IMR-90 (cell line): ENCODE data around the gene SIDT1. TPM values are rescaled to one million over a fixed set of nuclear protein-coding genes. Genes with fewer than 3 reads are reported as not detected.

Experiments
- ATAC-seq: fragments of 200-7000 bp; cut with Tn5 transposase; 2 replicates; pipeline ENCODE4 v1.9.1; 2020; ENCODE audit warnings: low read depth, mild to moderate bottlenecking, moderate library complexity
- BruUV-seq: library from RNA; stranded (reverse); fragments of 400-500 nt; replicated peaks from 2 replicates; lab custom pipeline; 2021; lab: Mats Ljungman, UMichigan
- CTCF ChIA-PET: fragments of 300-600 bp; formaldehyde crosslinking; extraction: SDS; loops from one replicate; lab custom pipeline; 2021; ENCODE audit warnings: antibody characterized with exemption; lab: Yijun Ruan, JAX
- POLR2A ChIA-PET: fragments of 300-600 bp; sonication (Branson Sonifier 250); formaldehyde crosslinking; loops from one replicate; lab custom pipeline; 2022; ENCODE audit warnings: antibody characterized with exemption; ENCODE audit not compliant: unreplicated experiment; lab: Charles Lee
- DNase-seq: peaks from one replicate; pipeline ENCODE4 v3.0.0; 2013
- H2AFZ ChIP-seq: replicated peaks from 2 replicates; pipeline ENCODE3; 2013; ENCODE audit warnings: low read length, mild to moderate bottlenecking; ENCODE audit not compliant: poor library complexity
- H2AK5ac ChIP-seq: 2 replicates; pipeline ENCODE4 v1.6.1; 2013; ENCODE audit warnings: low read depth, low read length, inconsistent platforms
- H2AK9ac ChIP-seq: replicated peaks from 2 replicates; pipeline ENCODE3; 2013; ENCODE audit warnings: mild to moderate bottlenecking, low read depth, low read length, moderate library complexity; ENCODE audit not compliant: poor library complexity
- H2BK120ac ChIP-seq: 2 replicates; pipeline ENCODE4 v1.6.1; 2013; ENCODE audit warnings: low read depth, low read length, inconsistent platforms
- H2BK15ac ChIP-seq: 3 replicates; pipeline ENCODE4 v1.6.1; 2013; ENCODE audit warnings: low read depth, low read length, inconsistent platforms
- H2BK20ac ChIP-seq: 2 replicates; pipeline ENCODE4 v1.6.1; 2013; ENCODE audit warnings: low read depth, mild to moderate bottlenecking, inconsistent platforms, low read length, moderate library complexity
- H2BK5ac ChIP-seq: 2 replicates; pipeline ENCODE4 v1.6.1; 2013; ENCODE audit warnings: mild to moderate bottlenecking, low read depth, low read length, inconsistent platforms; ENCODE audit not compliant: poor library complexity, severe bottlenecking
- H3K14ac ChIP-seq: replicated peaks from 2 replicates; pipeline ENCODE4 v1.6.1; 2013; ENCODE audit warnings: low read depth, low read length, inconsistent platforms
- H3K18ac ChIP-seq: 2 replicates; pipeline ENCODE4 v1.6.1; 2013; ENCODE audit warnings: low read depth, low read length, control low read depth
- H3K23ac ChIP-seq: 2 replicates; pipeline ENCODE4 v1.6.1; 2013; ENCODE audit warnings: low read depth, low read length, inconsistent platforms
- H3K27ac ChIP-seq: 2 replicates; pipeline ENCODE4 v1.5.1; 2013; ENCODE audit warnings: mild to moderate bottlenecking, control low read depth, low read length; ENCODE audit not compliant: insufficient read depth
- H3K27me3 ChIP-seq: 2 replicates; pipeline ENCODE4 v1.6.1; 2013; ENCODE audit warnings: low read length; ENCODE audit not compliant: control insufficient read depth, insufficient read depth
- H3K36me3 ChIP-seq: 2 replicates; pipeline ENCODE4 v1.6.1; 2013; ENCODE audit warnings: low read length, mixed read lengths; ENCODE audit not compliant: control insufficient read depth, insufficient read depth
- H3K4ac ChIP-seq: 2 replicates; pipeline ENCODE4 v1.6.1; 2013; ENCODE audit warnings: low read depth, low read length, inconsistent platforms
- H3K4me1 ChIP-seq: 2 replicates; pipeline ENCODE4 v1.6.1; 2013; ENCODE audit warnings: low read length, mixed read lengths; ENCODE audit not compliant: control insufficient read depth, insufficient read depth
- H3K4me2 ChIP-seq: 2 replicates; pipeline ENCODE4 v1.6.1; 2013; ENCODE audit warnings: low read depth, mild to moderate bottlenecking, control low read depth, low read length, moderate library complexity
- H3K4me3 ChIP-seq: 2 replicates; pipeline ENCODE4 v1.5.1; 2013; ENCODE audit warnings: low read depth, mild to moderate bottlenecking, control low read depth, low read length, moderate library complexity; ENCODE audit not compliant: insufficient read depth
- H3K56ac ChIP-seq: 2 replicates; pipeline ENCODE4 v1.6.1; 2013; ENCODE audit warnings: low read length, inconsistent platforms; ENCODE audit not compliant: insufficient read depth; ENCODE audit errors: extremely low read depth
- H3K79me1 ChIP-seq, 2 experiments: 2 replicates each; pipeline ENCODE4 v1.6.1; 2013; ENCODE audit warnings: low read length in 2 of 2, inconsistent platforms in 1 of 2, low read depth in 1 of 2
- H3K9ac ChIP-seq: 2 replicates; pipeline ENCODE4 v1.6.1; 2013; ENCODE audit warnings: low read depth, low read length, control low read depth
- H3K9me1 ChIP-seq: 2 replicates; pipeline ENCODE4 v1.6.1; 2013; ENCODE audit warnings: low read length, inconsistent platforms; ENCODE audit not compliant: insufficient read depth
- H3K9me3 ChIP-seq: 2 replicates; pipeline ENCODE4 v1.6.1; 2013; ENCODE audit warnings: low read length; ENCODE audit not compliant: control insufficient read depth, insufficient read depth
- H4K20me1 ChIP-seq: 2 replicates; pipeline ENCODE4 v1.6.1; 2013; ENCODE audit warnings: low read length, inconsistent platforms; ENCODE audit not compliant: insufficient read depth
- H4K5ac ChIP-seq: 2 replicates; pipeline ENCODE4 v1.6.1; 2013; ENCODE audit warnings: mild to moderate bottlenecking, low read depth, low read length, control low read depth
- H4K8ac ChIP-seq, 2 experiments: 2 replicates each; pipeline ENCODE4 v1.6.1; 2013; ENCODE audit warnings: low read depth in 2 of 2, low read length in 2 of 2, control low read depth in 1 of 2, inconsistent platforms in 1 of 2
- H4K91ac ChIP-seq: 2 replicates; pipeline ENCODE4 v1.6.1; 2013; ENCODE audit warnings: low read depth, low read length, inconsistent platforms; ENCODE audit not compliant: insufficient read depth
- BHLHE40 ChIP-seq: fragments of 150-350 bp; IDR thresholded peaks from 2 replicates; pipeline ENCODE4 v1.6.1; 2016; ENCODE audit warnings: mild to moderate bottlenecking, low read depth, low read length
- CEBPB ChIP-seq: IDR thresholded peaks from 2 replicates; pipeline ENCODE4 v1.6.1; 2012; ENCODE audit warnings: low read depth, low read length, improper control_type of control experiment
- CHD1 ChIP-seq: IDR thresholded peaks from 2 replicates; pipeline ENCODE4 v1.6.1; 2012; ENCODE audit warnings: low read depth, low read length, improper control_type of control experiment
- CTCF ChIP-seq: conservative IDR thresholded peaks from 2 replicates; pipeline ENCODE4 v1.5.1; 2012; ENCODE audit warnings: mild to moderate bottlenecking, low read depth, low read length, improper control_type of control experiment
- ELK1 ChIP-seq: fragments of 150-350 bp; IDR thresholded peaks from 2 replicates; pipeline ENCODE4 v1.6.1; 2016; ENCODE audit warnings: low read depth, mild to moderate bottlenecking, low read length, moderate library complexity, borderline replicate concordance
- FOS ChIP-seq: fragments of 150-350 bp; IDR thresholded peaks from 2 replicates; pipeline ENCODE4 v1.6.1; 2016; ENCODE audit warnings: low read depth, low read length
- MAFK ChIP-seq: IDR thresholded peaks from 2 replicates; pipeline ENCODE4 v1.6.1; 2012; ENCODE audit warnings: low read depth, low read length, improper control_type of control experiment
- MAZ ChIP-seq: IDR thresholded peaks from 2 replicates; pipeline ENCODE4 v1.6.1; 2012; ENCODE audit warnings: low read depth, mild to moderate bottlenecking, low read length, improper control_type of control experiment, moderate library complexity, borderline replicate concordance
- MXI1 ChIP-seq: IDR thresholded peaks from 2 replicates; pipeline ENCODE4 v1.6.1; 2012; ENCODE audit warnings: low read depth, mild to moderate bottlenecking, low read length, moderate library complexity, borderline replicate concordance
- NFE2L2 ChIP-seq: fragments of 150-350 bp; IDR thresholded peaks from 2 replicates; pipeline ENCODE4 v1.6.1; 2016; ENCODE audit warnings: low read depth, mild to moderate bottlenecking, low read length
- POLR2A ChIP-seq: IDR thresholded peaks from 2 replicates; pipeline ENCODE4 v1.6.1; 2012; ENCODE audit warnings: mild to moderate bottlenecking, low read depth, low read length
- RAD21 ChIP-seq: IDR thresholded peaks from 2 replicates; pipeline ENCODE4 v1.6.1; 2012; ENCODE audit warnings: low read length, improper control_type of control experiment
- RCOR1 ChIP-seq: IDR thresholded peaks from 2 replicates; pipeline ENCODE4 v1.6.1; 2012; ENCODE audit warnings: mild to moderate bottlenecking, low read length, improper control_type of control experiment; ENCODE audit not compliant: insufficient replicate concordance
- RFX5 ChIP-seq: IDR thresholded peaks from 2 replicates; pipeline ENCODE4 v1.8.0; 2012; ENCODE audit warnings: low read depth, mild to moderate bottlenecking, low read length, moderate library complexity
- SMC3 ChIP-seq: fragments of 150-350 bp; IDR thresholded peaks from 2 replicates; pipeline ENCODE4 v1.6.1; 2016; ENCODE audit warnings: low read depth, mild to moderate bottlenecking, antibody characterized with exemption, low read length, moderate library complexity
- USF2 ChIP-seq: fragments of 150-350 bp; IDR thresholded peaks from 2 replicates; pipeline ENCODE4 v1.6.1; 2017; ENCODE audit warnings: mild to moderate bottlenecking, antibody characterized with exemption, low read length, low read depth
- WGBS, 2 experiments: methylation state at CpG; one replicate each; pipeline versions ENCODE4 v1.1.5 to v1.1.7; 2013; ENCODE audit warnings: missing lambda C conversion rate in 2 of 2; ENCODE audit not compliant: insufficient read length in 1 of 2; ENCODE audit errors: extremely low coverage in 2 of 2; 5-methylcytosine and 5-hydroxymethylcytosine counted together
- dilution Hi-C: fragments of 300-500 bp; cut with HindIII; formaldehyde crosslinking; loops from one replicate; pipeline ENCODE4 v1.14.3; 2018; ENCODE audit warnings: low sequenced_read_pairs; ENCODE audit not compliant: unreplicated experiment
- in situ Hi-C: fragments of 300-500 bp; cut with MboI; formaldehyde crosslinking; loops from 3 replicates; pipeline ENCODE4 v1.14.3; 2019; ENCODE audit warnings: low sequenced_read_pairs, inconsistent platforms, mixed read lengths
- intact Hi-C: fragments of 100-400 bp; cut with micrococcal nuclease; formaldehyde crosslinking; loops from 2 replicates; pipeline ENCODE4 v1.10.0; 2022
- polyA plus RNA-seq, 3 experiments: library from polyadenylated mRNA; depleted of rRNA; stranded (reverse); fragments of >200 nt; gene quantifications; 2 replicates each; pipeline ENCODE4 v1.2.3, GENCODE V29; 2012; ENCODE audit warnings: low replicate concordance in 1 of 3
- total RNA-seq: library from RNA; depleted of rRNA; stranded (reverse); fragments of >200 nt; gene quantifications from 2 replicates; pipeline ENCODE4 v1.2.3, GENCODE V29; 2012

Gene SIDT1
- total and polyA plus RNA-seq, 2 of the 4 experiments (the other 2 are of a cell fraction), result not detected

GRCh38 chr3:113545594-113545993 is 13.2 kb downstream of the SIDT1 start:
- TF ChIP-seq CTCF, result no peak
- TF ChIP-seq BHLHE40, result no peak
- no peak for TF ChIP-seq POLR2A
- TF ChIP-seq FOS, result no peak
- TF ChIP-seq RCOR1, result no peak
- TF ChIP-seq RAD21, result no peak
- TF ChIP-seq CHD1, result no peak
- no peak for TF ChIP-seq USF2
- TF ChIP-seq MXI1, result no peak
- no peak for TF ChIP-seq SMC3
- no peak for TF ChIP-seq RFX5
- TF ChIP-seq MAFK, result no peak
- no peak for TF ChIP-seq MAZ
- TF ChIP-seq NFE2L2, result no peak
- no peak for TF ChIP-seq ELK1
- TF ChIP-seq CEBPB, result no peak
- no peak overlapping the region for H3K4me2 ChIP-seq
- no peaks in the 10 kb centered on the region for H3K36me3 ChIP-seq
- no peaks in the 10 kb centered on the region for H3K4me1 ChIP-seq
- ChIA-PET POLR2A (no interaction called here), CTCF (interaction anchor here (0.7 kb wide), 1 partner anchor 40 kb away, joined by 4 read pairs; no protein-coding TSS in a partner anchor)
- H3K9me3 ChIP-seq, result peaks cover 2% of the 10 kb centered on the region; the same call in 1 of the 2 replicates
- H3K27me3 ChIP-seq, result peaks cover 2% of the 10 kb centered on the region; the same call in 1 of the 2 replicates
- H2BK15ac ChIP-seq, result no peak overlapping the region
- no peak overlapping the region for H3K23ac ChIP-seq
- no peak overlapping the region for H2AFZ ChIP-seq
- ATAC-seq (no peak), DNase-seq (no peak)
- intact Hi-C loops (no loop called here), in situ Hi-C loops (no loop called here), dilution Hi-C loops (no loop called here)
- no peak overlapping the region for H2BK5ac ChIP-seq
- no peak overlapping the region for H4K5ac ChIP-seq
- H4K20me1 ChIP-seq, result no peaks in the 10 kb centered on the region
- no peak overlapping the region for H2AK5ac ChIP-seq
- H3K4me3 ChIP-seq, result no peak overlapping the region
- no peak overlapping the region for H2BK20ac ChIP-seq
- no peak overlapping the region for H4K91ac ChIP-seq
- no peak overlapping the region for H3K18ac ChIP-seq
- no peak overlapping the region for H3K9ac ChIP-seq
- H3K56ac ChIP-seq, result no peak overlapping the region
- no peak overlapping the region for H3K27ac ChIP-seq
- no peaks in the 10 kb centered on the region for H3K79me1 ChIP-seq
- no peaks in the 10 kb centered on the region for H3K9me1 ChIP-seq
- H2AK9ac ChIP-seq, result no peak overlapping the region
- WGBS, 2 experiments, result no CpG with 5 or more reads among the region's 1 CpG
- H2BK120ac ChIP-seq, result no peak overlapping the region
- no peak overlapping the region for H4K8ac ChIP-seq
- no peak overlapping the region for H3K14ac ChIP-seq
- H3K4ac ChIP-seq, result no peak overlapping the region
- no TSS peak for BruUV-seq
